Measurements from ENCODE around the gene PSMA7.

PSMA7 gene

DNA sequence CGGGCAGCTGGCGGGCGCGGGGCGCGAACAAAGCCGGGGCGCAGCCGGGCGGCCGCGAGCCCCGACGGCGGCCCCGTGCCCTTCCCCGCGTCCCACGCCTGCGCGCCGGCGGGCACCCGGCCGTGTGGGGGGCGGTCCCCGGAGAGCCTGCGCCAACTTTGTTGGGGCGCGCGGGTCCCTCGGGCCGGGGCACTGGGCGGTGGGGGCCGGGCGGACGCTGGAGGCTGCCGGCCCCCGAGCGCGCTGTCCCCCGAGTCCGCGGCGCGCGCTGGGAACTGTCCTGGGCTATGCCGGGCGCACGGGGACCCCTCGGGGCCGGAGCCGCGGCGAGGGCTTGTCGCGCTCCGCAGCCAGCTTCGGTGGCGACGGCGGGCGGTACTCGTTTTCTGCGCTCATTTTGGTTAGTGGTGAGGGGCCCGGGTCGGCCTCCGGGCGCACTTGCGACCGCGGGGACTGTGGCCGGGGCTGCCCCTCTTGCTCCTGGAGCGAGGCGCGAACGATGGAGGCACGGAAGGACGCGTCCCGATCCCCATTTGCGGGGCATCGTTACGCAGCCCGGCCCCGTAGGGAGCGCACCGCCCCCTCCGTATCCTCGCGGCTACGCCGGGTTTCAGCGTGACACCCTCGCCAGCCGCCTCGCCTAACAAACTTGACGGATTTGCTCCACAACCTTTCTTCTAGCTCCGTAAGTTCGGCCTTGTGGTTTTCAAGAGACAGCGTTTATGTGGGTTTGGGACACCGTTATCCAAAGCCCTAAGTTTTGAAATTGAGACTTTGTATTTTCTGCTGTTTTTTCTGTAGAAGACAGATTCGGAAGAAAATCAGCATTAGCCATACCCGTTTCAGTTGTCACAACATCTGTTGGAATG, 997 bp upstream of the PSMA7 start:
- DNase-seq (ENCODE audit: low read depth) = no peak
- TF ChIP-seq, protein P1, sequence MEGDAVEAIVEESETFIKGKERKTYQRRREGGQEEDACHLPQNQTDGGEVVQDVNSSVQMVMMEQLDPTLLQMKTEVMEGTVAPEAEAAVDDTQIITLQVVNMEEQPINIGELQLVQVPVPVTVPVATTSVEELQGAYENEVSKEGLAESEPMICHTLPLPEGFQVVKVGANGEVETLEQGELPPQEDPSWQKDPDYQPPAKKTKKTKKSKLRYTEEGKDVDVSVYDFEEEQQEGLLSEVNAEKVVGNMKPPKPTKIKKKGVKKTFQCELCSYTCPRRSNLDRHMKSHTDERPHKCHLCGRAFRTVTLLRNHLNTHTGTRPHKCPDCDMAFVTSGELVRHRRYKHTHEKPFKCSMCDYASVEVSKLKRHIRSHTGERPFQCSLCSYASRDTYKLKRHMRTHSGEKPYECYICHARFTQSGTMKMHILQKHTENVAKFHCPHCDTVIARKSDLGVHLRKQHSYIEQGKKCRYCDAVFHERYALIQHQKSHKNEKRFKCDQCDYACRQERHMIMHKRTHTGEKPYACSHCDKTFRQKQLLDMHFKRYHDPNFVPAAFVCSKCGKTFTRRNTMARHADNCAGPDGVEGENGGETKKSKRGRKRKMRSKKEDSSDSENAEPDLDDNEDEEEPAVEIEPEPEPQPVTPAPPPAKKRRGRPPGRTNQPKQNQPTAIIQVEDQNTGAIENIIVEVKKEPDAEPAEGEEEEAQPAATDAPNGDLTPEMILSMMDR (IDR thresholded peaks at IDR 0.05; ENCODE audit: control insufficient read depth, extremely low read depth, insufficient read depth) = no peak
- H3K4me3 ChIP-seq (ENCODE audit: low read depth, low read length) = peak overlapping the region; percentile 82

DNA sequence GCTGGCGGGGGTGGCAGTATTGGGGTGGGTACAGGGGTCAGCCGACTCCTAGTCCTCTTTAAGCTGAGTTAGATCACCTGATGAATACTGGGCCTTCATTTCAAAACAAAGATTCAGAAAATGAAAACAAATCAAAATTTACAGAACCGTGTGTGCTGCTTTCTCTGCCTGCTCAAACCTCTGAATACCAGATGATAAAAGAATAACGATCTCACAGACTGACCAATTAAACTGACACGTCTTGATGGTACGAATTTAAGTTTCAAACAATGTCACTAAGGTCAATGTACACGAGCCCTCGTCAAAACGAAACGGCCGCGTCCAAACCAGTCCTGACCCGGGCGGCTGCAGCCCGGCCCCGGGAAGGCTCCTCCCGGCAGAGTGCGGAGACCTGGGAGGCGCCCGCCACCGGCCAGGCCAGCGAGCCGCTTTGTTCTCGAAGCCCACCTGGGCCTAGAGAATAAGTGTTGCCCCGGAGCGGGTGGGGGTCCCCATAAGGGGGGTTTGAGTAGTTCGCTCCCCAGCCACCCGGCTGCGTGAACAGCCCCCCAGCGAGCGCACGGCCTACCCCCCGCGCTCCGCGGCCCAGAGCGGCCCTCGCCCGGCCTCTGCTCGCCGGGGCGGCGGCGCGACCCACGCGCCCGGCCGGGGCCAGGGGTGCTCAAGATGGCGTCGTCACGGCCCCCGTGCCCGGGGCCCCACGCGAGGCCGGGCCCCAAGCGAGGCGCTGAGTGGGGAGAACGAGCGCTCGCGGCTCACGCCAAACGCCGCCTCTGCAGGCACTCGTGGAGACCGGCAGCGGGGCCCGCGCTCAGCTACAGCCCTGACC, 728 bp downstream of the PSMA7 start:
- H3K4me3 ChIP-seq (ENCODE audit: low read depth, low read length) = peak overlapping the region; percentile 82
- TF ChIP-seq, protein P1 (IDR thresholded peaks at IDR 0.05; ENCODE audit: control insufficient read depth, extremely low read depth, insufficient read depth) = no peak
- DNase-seq (ENCODE audit: low read depth) = no peak

DNA sequence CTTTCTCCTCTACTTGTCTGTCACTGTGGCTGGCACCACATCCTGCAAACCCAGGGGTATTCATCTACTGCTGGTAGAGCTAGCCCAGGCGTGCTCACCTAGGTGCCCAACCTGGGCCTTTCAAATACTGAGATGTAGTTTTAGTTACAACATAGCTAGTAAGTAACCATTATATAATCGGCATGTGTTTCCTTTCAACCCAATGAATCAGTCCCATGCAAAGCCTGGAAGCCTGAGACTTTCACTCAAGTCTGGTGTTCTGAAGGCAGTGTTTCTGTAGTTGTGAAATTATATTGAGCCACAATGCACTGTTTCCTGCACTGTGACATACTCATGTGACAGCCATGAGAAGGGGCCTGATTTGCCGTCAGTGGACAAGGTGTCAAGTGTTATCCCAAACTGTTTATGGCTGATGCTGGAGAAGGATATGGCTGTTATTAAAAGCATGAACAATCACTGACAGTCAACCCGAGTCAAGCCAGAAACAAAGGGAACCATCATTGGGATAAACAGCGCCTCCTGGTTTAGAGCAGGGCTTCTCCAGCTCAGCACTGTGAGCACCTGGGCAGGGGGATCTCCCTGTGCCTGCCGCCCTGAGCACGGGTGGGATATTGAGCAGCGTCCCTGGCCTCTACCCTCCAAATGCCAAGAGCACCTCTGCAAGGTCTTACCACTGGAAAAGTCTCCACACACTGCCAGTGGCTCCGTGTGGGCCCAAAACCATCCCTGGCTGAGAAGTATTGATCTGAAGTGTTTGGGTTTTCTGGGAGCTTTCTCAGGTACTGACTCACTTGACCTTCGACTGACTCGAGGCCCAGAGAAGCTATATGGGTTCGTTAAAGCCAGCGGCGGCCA, 1.6 kb downstream of the PSMA7 start:
- TF ChIP-seq, protein P1 (IDR thresholded peaks at IDR 0.05; ENCODE audit: control insufficient read depth, extremely low read depth, insufficient read depth) = peak; percentile 57
- no peak for DNase-seq (ENCODE audit: low read depth)
- H3K4me3 ChIP-seq (ENCODE audit: low read depth, low read length) = peak overlapping the region; percentile 82

DNA sequence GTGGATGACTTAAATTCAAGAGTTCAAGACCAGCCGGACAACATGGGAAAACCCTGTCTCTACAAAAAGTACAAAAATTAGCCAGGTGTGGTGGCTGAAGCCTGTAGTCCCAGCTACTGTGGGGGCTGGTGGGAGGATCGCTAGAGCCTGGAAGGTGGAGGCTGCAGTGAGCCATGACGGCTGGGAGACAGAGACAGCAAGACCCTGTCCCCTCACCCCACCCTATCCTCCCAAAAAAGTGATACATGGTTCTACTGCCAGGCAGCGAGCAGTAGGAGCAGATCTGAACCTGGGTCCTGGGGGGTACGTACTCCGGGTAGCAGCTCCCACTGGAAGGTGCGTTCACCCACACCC, 2.2 kb downstream of the PSMA7 start:
- no peak for DNase-seq (ENCODE audit: low read depth)
- TF ChIP-seq, protein P1 (IDR thresholded peaks at IDR 0.05; ENCODE audit: control insufficient read depth, extremely low read depth, insufficient read depth) = no peak
- H3K4me3 ChIP-seq (ENCODE audit: low read depth, low read length) = peak overlapping the region; percentile 82

DNA sequence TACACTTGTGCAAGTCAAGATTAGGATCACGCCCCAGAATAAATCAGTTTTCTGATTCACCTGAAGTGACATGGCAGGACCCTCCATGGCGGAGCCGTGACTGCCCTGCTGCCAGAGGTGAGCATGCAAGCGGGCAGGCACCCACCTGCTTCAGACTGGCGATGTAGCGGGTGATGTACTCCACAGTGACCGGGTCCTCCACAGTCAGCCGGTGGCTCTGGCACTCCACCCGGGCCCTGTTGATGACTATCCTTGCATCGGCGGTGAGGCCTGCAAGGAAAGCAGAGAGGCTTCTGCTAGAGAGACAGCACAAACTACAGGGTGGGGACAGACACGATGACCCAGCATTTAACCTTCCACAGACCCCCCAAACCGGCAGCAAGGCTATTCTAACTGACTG, 3.6 kb downstream of the PSMA7 start:
- DNase-seq (ENCODE audit: low read depth) = no peak
- TF ChIP-seq, protein P1 (IDR thresholded peaks at IDR 0.05; ENCODE audit: control insufficient read depth, extremely low read depth, insufficient read depth) = no peak
- H3K4me3 ChIP-seq (ENCODE audit: low read depth, low read length) = no peak overlapping the region

DNA sequence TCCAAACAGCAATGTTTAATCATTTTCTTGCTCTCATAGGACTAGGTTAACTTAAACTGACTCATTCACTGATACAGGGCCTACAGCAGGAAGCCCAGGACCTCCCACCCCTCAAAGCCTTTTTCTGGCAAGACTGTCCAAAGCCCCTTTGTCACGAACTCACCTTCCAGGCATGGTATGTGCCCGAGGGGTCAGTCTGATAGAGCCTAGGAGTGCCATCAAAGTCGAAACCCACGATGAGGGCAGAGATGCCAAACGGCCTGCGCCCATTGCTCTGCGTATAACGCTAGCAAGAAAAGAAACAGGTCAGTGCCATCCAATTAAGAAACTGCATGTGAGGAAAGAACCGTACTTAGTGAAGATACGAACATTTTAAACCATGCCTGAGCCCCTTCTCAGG, 4.3 kb downstream of the PSMA7 start:
- TF ChIP-seq, protein P1 (IDR thresholded peaks at IDR 0.05; ENCODE audit: control insufficient read depth, extremely low read depth, insufficient read depth) = no peak
- no peak for DNase-seq (ENCODE audit: low read depth)
- no peak overlapping the region for H3K4me3 ChIP-seq (ENCODE audit: low read depth, low read length)

Measured in LNCaP clone FGC (cell line).